ENCODE measurements around the gene LRBA.

- TF ChIP-seq CTCF (IDR thresholded peaks at IDR 0.05): no peak
- TF ChIP-seq POLR2A (IDR thresholded peaks at IDR 0.05): no peak
Observed at GRCh38 chr4:150931796-150932195, 83.3 kb downstream of the LRBA start.

Data from body of pancreas (tissue), 4 donors.